SKM-1 (cell line): ENCODE results near the gene OR8S1.
A peak's percentile ranks its signal among the peaks of the same experiment; 100 is the strongest.
"Not testable (repeated sequence)": the region's sequence is repeated elsewhere in the genome, so short reads cannot be mapped to it uniquely, and the experiment has no call there.

Experiments used
- DNase-seq: peaks from one replicate; lab custom pipeline; 2025; ENCODE audit not compliant: unreplicated experiment; lab: John Stamatoyannopoulos, UW

OR8S1 gene

GRCh38 chr12:48525332-48525731 lies at the start of gene OR8S1:
Gene OR8S1, plus strand, starts transcription at chr12:48525632. Its CDS starts 0 bp downstream, at chr12:48525632.
- DNase-seq: no peak

- DNase-seq: no peak
Observed at GRCh38 chr12:48482198-48482597, 43.2 kb upstream of the OR8S1 start, which contains the start of gene C12orf54. Gene C12orf54, plus strand, starts transcription at chr12:48482498. Its CDS starts 799 bp downstream, at chr12:48483297.

- DNase-seq: no peak
Observed at GRCh38 chr12:48482930-48483329, 42.5 kb upstream of the OR8S1 start.

- DNase-seq: no peak
Observed at GRCh38 chr12:48486261-48486660, 39.2 kb upstream of the OR8S1 start.

- no peak for DNase-seq
Observed at GRCh38 chr12:48486679-48487078, 38.8 kb upstream of the OR8S1 start.

GRCh38 chr12:48489012-48489411 lies 36.4 kb upstream of the OR8S1 start:
- DNase-seq: no peak

GRCh38 chr12:48489456-48489855 lies 36.0 kb upstream of the OR8S1 start:
- not testable (repeated sequence) for DNase-seq

GRCh38 chr12:48500281-48500680 lies 25.2 kb upstream of the OR8S1 start:
- not testable (repeated sequence) for DNase-seq

GRCh38 chr12:48506836-48507235 lies 18.6 kb upstream of the OR8S1 start:
- DNase-seq: not testable (repeated sequence)

GRCh38 chr12:48508987-48509386 lies 16.4 kb upstream of the OR8S1 start:
- no peak for DNase-seq

- no peak for DNase-seq
Observed at GRCh38 chr12:48510111-48510510, 15.3 kb upstream of the OR8S1 start.

- DNase-seq: no peak
Observed at GRCh38 chr12:48512855-48513254, 12.6 kb upstream of the OR8S1 start.

- no peak for DNase-seq
Observed at GRCh38 chr12:48514728-48515127, 10.7 kb upstream of the OR8S1 start.

GRCh38 chr12:48520381-48520780 lies 5.1 kb upstream of the OR8S1 start:
- not testable (repeated sequence) for DNase-seq

- DNase-seq: no peak
Observed at GRCh38 chr12:48527891-48528670, 2.6 kb downstream of the OR8S1 start.

GRCh38 chr12:48532601-48533000 lies 7.2 kb downstream of the OR8S1 start:
- no peak for DNase-seq

- no peak for DNase-seq
Observed at GRCh38 chr12:48536602-48537001, 11.2 kb downstream of the OR8S1 start.

GRCh38 chr12:48542300-48542928 lies 17.0 kb downstream of the OR8S1 start:
- DNase-seq: peak; percentile 6

GRCh38 chr12:48545833-48546469 lies 20.5 kb downstream of the OR8S1 start:
- DNase-seq: no peak

- DNase-seq: not testable (repeated sequence)
Observed at GRCh38 chr12:48547012-48547411, 21.6 kb downstream of the OR8S1 start.

GRCh38 chr12:48551636-48552035 lies 26.2 kb downstream of the OR8S1 start:
- DNase-seq: not testable (repeated sequence)
